ENCODE results near the gene C22orf15. TPM values are rescaled to one million over a fixed set of nuclear protein-coding genes. Genes with fewer than 3 reads are reported as not detected.
A peak's percentile ranks its signal among the peaks of the same experiment; 100 is the strongest.

The C22orf15 gene
- total RNA-seq, 1 experiment from 2014 or later, result 0.81 TPM

DNA sequence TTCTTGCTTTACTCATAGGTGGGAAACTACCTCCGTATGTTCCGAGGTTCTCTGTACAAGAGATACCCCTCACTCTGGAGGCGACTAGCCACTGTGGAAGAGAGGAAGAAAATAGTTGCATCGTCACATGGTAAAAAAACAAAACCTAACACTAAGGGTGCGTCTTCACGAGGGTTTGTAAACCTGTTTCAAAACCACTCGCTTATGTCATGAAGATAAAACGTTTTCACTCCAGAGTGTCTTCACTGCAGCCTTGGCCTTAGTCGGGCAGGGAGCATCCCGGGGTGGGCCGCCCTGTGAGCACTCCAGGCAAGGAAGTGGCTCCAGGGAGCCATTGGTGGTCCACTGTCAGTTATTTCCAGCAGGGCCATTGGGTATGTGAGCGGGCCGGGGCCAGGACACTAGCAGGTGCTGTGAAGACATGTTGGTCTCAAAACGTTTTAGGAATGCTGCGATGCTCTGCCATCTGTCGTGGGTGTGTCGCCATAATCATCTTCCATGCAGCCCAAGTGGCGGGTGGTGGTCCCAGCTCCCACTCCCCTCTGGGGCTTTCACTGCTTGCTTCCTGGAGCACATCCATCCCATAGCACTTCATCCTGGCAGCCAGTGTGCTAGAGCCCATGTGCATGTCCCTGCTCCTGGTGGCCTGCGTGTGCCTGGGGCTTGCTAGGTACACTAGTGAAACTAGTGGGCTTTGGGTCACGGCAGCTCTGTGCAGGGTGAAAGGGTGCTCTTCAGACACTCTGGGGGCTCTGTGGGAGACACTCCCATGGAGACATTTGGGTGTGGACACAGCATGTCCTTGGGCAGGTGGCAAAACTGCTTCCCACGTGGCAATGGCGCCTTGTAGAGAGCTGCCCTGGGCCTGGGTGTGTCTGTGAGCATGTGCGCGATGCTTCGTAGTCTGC is 29.2 kb downstream of the C22orf15 start:
- peaks cover 16 to 24% of the 10 kb centered on the region in 2 experiments for H3K4me1 Mint-ChIP-seq
- Histone ChIP-seq H3K56ac (ENCODE audit: insufficient read length, low read depth, low read length) (no peak overlapping the region), H3K23ac (ENCODE audit: insufficient read length, low read depth, low read length) (no peak overlapping the region), H3K79me2 (ENCODE audit: insufficient read depth, low read length) (peaks cover 16% of the 10 kb centered on the region; the same call in 1 of the 2 replicates), H3K27ac (ENCODE audit: insufficient read length, low read depth, low read length) (no peak overlapping the region), H3K9ac (ENCODE audit: extremely low read depth, insufficient read length, low read length) (no peak overlapping the region), H3K9me3 (ENCODE audit: control insufficient read depth, low read depth, low read length) (no peaks in the 10 kb centered on the region), H2BK20ac (ENCODE audit: low read depth, low read length, poor library complexity, severe bottlenecking) (no peak overlapping the region), H3K27me3 (ENCODE audit: insufficient read depth, low read length) (no peaks in the 10 kb centered on the region; the same call in 1 of the 2 replicates), H2AFZ (ENCODE audit: low read length) (no peak overlapping the region), H3K23me2 (ENCODE audit: insufficient read length, low read depth, low read length, poor library complexity, severe bottlenecking) (no peaks in the 10 kb centered on the region), H3K4me2 (ENCODE audit: insufficient read depth, insufficient read length, low read length) (no peak overlapping the region), H3K79me1 (ENCODE audit: insufficient read depth, low read depth, low read length, poor library complexity, severe bottlenecking) (no peaks in the 10 kb centered on the region), H3T11ph (ENCODE audit: low read length) (no peak overlapping the region), H2BK120ac (ENCODE audit: low read depth, low read length, poor library complexity, severe bottlenecking) (no peak overlapping the region), H4K8ac (replicated peaks; ENCODE audit: insufficient read length, low read depth, low read length) (no peak overlapping the region), H2BK5ac (ENCODE audit: insufficient read length, low read length) (no peak overlapping the region), H3K4me1 (ENCODE audit: insufficient read depth, low read length) (peaks cover 2% of the 10 kb centered on the region; the same call in 1 of the 2 replicates), H2AK5ac (ENCODE audit: insufficient read length, low read length) (no peak overlapping the region), H3K4ac (ENCODE audit: low read depth, low read length) (no peak overlapping the region), H2BK15ac (ENCODE audit: low read depth, low read length) (no peak overlapping the region), H4K20me1 (ENCODE audit: control insufficient read depth, insufficient read depth, insufficient read length) (no peaks in the 10 kb centered on the region), H4K91ac (ENCODE audit: insufficient read length, low read depth, low read length) (no peak overlapping the region), H2BK12ac (ENCODE audit: insufficient read length, low read depth, low read length) (no peak overlapping the region), H3K18ac (ENCODE audit: insufficient read length, low read depth, low read length) (no peak overlapping the region), H3K14ac (ENCODE audit: insufficient read depth, low read length) (no peak overlapping the region), H4K5ac (ENCODE audit: insufficient read length, low read depth, low read length) (no peak overlapping the region)
- WGBS (ENCODE audit: extremely low coverage, insufficient read length, low lambda C conversion rate), result no CpG with 5 or more reads among the region's 25 CpGs
- no peak for DNase-seq
- H3K9me3 Mint-ChIP-seq, result no peaks in the 10 kb centered on the region
- H3K36me3 Mint-ChIP-seq (ENCODE audit: insufficient read depth in 1 of 3, low read depth in 3 of 3), result peaks cover 29 to 58% (median 53%) of the 10 kb centered on the region in 3 experiments
- TF ChIP-seq, protein P1, sequence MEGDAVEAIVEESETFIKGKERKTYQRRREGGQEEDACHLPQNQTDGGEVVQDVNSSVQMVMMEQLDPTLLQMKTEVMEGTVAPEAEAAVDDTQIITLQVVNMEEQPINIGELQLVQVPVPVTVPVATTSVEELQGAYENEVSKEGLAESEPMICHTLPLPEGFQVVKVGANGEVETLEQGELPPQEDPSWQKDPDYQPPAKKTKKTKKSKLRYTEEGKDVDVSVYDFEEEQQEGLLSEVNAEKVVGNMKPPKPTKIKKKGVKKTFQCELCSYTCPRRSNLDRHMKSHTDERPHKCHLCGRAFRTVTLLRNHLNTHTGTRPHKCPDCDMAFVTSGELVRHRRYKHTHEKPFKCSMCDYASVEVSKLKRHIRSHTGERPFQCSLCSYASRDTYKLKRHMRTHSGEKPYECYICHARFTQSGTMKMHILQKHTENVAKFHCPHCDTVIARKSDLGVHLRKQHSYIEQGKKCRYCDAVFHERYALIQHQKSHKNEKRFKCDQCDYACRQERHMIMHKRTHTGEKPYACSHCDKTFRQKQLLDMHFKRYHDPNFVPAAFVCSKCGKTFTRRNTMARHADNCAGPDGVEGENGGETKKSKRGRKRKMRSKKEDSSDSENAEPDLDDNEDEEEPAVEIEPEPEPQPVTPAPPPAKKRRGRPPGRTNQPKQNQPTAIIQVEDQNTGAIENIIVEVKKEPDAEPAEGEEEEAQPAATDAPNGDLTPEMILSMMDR (conservative IDR thresholded peaks at IDR 0.05), result no peak
- peak overlapping the region in 2 of 3 experiments; percentile 40 to 44; a peak in 1 of 7 replicates for H3K27ac Mint-ChIP-seq
- H3K27me3 Mint-ChIP-seq (ENCODE audit: low read depth), result no peaks in the 10 kb centered on the region
- H3K4me3 Mint-ChIP-seq, result no peak overlapping the region
